NOMO-1 treated with DMSO at 0.1 percent for 48 hours (cell line): ENCODE data around the gene SGPL1.
A peak's percentile ranks its signal among the peaks of the same experiment; 100 is the strongest.

Experiments
- DNase-seq: peaks from one replicate; lab custom pipeline; 2025; ENCODE audit not compliant: unreplicated experiment; lab: John Stamatoyannopoulos, UW

SGPL1 gene

GRCh38 chr10:70905071-70906021 lies 89.6 kb downstream of the SGPL1 start:
- DNase-seq: no peak

- peak; percentile 5 for DNase-seq
Measured at GRCh38 chr10:70906031-70906783, 90.5 kb downstream of the SGPL1 start.

- no peak for DNase-seq
Measured at GRCh38 chr10:70906953-70907636, 91.3 kb downstream of the SGPL1 start.

GRCh38 chr10:70907637-70908405 lies 92.1 kb downstream of the SGPL1 start:
- no peak for DNase-seq

GRCh38 chr10:70908406-70909296 lies 92.9 kb downstream of the SGPL1 start:
- DNase-seq: no peak

DNA sequence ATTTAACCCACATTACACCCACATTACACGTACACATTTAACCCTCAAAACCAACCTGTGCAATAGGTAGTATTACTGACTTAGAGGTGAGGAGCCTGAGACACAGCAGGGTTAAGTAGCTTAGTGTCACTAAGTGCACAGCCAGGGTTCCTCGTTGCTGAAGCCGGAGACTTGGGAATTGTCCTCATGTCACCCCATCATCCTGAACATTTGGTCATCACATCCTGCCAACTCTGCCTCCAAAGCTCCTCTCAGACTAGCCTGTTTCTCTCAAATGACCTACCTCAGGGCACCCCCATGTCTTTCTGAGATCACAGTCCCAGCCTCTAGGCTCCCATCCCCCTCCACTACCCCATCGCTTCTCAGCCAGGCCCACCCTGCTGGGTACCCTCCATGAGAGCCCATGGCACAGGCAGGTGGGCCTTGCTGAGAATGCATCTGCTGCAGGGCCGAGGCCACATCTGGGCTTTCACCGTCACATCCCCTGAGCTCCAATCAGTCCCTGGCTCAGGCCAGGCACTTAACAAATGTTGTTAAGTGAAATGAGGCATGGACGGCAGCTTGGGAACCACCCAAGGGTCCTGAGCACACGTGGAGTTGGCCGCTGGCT lies 93.7 kb downstream of the SGPL1 start:
- no peak for DNase-seq

- no peak for DNase-seq
Measured at GRCh38 chr10:70910486-70911341, 95.0 kb downstream of the SGPL1 start.

DNA sequence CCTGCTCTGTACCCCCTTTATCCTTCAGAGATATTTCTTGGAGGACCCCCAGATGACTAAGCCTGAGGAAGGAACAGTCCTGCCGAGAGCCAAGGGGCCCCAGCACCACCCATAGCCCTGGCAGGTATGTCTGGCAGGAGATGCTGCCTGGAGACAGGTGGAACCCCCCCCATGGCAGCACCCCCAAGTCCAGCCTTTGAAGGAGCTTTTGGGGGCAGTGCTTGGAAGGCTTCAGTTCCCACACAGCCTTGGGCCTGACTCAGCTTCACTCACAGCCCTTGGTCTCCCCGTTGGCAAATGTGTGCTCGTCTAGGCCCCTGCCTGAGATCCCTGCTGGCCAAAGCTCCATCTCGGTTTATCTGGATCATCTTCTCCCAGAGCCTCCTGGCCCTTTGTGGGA lies 95.6 kb downstream of the SGPL1 start:
- no peak for DNase-seq

GRCh38 chr10:70912556-70912955 lies 96.8 kb downstream of the SGPL1 start:
- DNase-seq: no peak

- DNase-seq: no peak
Measured at GRCh38 chr10:70913191-70913892, 97.6 kb downstream of the SGPL1 start.

DNA sequence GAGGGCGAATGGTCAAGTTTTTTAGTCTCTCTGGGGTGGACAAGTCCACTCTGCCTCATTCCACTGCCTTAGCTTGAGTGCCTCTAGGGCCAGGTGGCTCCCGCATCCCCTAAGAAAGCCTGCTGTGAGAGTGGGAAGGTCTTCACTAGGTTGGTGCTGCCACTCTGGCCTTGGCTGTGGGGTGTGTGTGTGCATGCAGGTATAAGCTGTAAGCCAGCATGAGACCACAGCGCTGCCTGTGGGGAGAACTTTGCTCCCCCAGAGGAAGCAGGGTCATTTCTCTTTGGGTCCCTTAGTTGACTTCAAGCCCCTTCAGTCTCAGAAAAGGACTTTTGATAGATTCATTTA lies 98.1 kb downstream of the SGPL1 start:
- DNase-seq: no peak

DNA sequence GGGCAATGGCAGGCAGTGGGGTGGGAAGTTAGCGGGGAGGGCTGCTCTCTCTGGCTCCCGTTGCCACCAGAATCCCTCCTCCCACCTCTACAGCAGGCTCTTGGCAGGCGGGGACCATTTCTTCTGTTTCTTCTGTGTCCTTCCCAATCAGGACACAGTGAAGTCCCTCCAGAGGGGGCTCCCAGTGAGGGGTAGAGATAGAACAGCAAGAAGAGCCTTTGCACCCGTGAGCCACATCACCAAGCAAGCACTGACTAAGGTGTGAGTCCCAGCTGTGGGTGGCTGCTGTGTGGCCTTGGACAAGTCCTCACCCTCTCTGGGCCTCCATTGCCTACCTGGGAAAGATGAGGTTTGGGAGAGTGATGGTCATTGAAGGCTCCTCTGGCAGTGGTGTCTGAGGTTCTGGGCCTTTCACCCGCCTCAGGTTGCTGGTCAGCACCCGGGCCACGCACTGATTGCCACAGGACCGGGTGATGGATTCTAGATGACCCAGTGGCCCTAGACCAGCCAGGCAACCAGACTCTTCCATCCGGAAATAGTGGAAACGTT lies 98.6 kb downstream of the SGPL1 start:
- no peak for DNase-seq

GRCh38 chr10:70915206-70915605 lies 99.5 kb downstream of the SGPL1 start:
- no peak for DNase-seq

DNA sequence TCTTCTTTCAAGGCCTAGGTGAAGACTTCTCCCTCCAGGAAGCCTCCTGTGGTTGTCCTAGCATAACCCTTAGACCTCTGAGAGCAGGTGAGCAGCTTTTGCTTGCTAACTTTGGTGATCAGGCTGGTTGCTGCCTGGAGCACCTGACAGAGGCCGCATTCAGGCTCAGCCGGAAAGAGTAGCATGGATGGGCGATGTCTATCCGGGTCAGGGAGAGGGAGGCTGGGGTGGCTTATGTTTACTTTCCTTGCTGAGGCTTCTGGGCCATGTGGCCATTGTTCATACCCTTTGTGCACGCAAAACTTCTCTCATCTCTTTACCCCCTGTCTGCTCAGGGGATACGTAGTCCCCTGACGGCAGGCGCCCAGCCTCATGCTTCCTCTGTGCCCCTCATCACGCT lies 100.1 kb downstream of the SGPL1 start:
- DNase-seq: no peak

GRCh38 chr10:70916241-70916640 lies 100.5 kb downstream of the SGPL1 start:
- DNase-seq: no peak

- DNase-seq: no peak
Measured at GRCh38 chr10:70917226-70917625, 101.5 kb downstream of the SGPL1 start.

DNA sequence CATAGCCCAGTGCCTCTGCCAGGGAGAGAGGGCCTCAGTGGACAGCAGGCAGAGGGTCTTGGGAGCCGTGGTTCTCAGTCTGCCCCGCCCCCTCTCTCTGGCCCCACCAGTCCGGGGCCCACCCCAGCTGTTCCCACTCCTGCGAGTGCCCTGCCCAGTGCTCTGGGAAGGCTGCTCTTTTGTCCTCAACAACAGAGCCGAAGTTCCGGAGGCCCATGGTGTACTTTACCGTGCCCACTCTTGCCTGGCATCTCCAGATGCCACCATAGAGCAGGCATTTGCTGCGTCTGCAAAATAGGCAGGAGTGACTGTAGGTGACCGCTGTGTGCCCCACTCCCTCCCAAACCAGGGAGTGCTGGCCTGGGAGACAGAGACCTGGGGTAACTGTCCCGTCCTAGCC lies 101.9 kb downstream of the SGPL1 start:
- no peak for DNase-seq
